GM23338 (cell line): ENCODE measurements around the gene ABCB11. TPM values are rescaled to one million over a fixed set of nuclear protein-coding genes. Genes with fewer than 3 reads are reported as not detected.

Source experiments
- ATAC-seq: fragments of 200-7000 bp; cut with Tn5 transposase; 3 replicates; pipeline ENCODE4 v1.9.1; 2020
- DNase-seq: peaks from one replicate; pipeline ENCODE4 v3.0.0-alpha.2; 2015; ENCODE audit warnings: low spot score
- H2AFZ ChIP-seq: fragments of 200-600 bp; sonication (generic); 2 replicates; pipeline ENCODE4 v1.8.0; 2016; ENCODE audit warnings: antibody characterized with exemption, mild to moderate bottlenecking, moderate library complexity
- H3F3A ChIP-seq: fragments of 200-600 bp; sonication (generic); replicated peaks from 2 replicates; pipeline ENCODE4 v1.8.0; 2017; ENCODE audit warnings: antibody characterized with exemption, mixed run types, low read depth
- H3K27ac ChIP-seq: fragments of 200-600 bp; sonication (generic); 2 replicates; pipeline ENCODE4 v1.6.1; 2016; ENCODE audit warnings: low read depth
- H3K27me3 ChIP-seq: fragments of 200-600 bp; sonication (generic); 2 replicates; pipeline ENCODE4 v1.8.0; 2016; ENCODE audit warnings: mild to moderate bottlenecking, mixed run types, moderate library complexity; ENCODE audit not compliant: insufficient read depth
- H3K36me3 ChIP-seq: fragments of 200-600 bp; sonication (generic); 2 replicates; pipeline ENCODE4 v1.8.0; 2016; ENCODE audit warnings: mild to moderate bottlenecking; ENCODE audit not compliant: insufficient read depth
- H3K4me1 ChIP-seq: fragments of 200-600 bp; sonication (generic); 2 replicates; pipeline ENCODE4 v1.8.0; 2016; ENCODE audit warnings: mild to moderate bottlenecking, moderate library complexity; ENCODE audit not compliant: insufficient read depth
- H3K4me2 ChIP-seq: fragments of 200-600 bp; sonication (generic); 2 replicates; pipeline ENCODE4 v1.7.1; 2017; ENCODE audit warnings: mixed run types
- H3K4me3 ChIP-seq: fragments of 200-600 bp; sonication (generic); 2 replicates; pipeline ENCODE4 v1.6.1; 2016; ENCODE audit warnings: mixed run types
- H3K79me2 ChIP-seq: fragments of 200-600 bp; sonication (generic); replicated peaks from 2 replicates; pipeline ENCODE4 v1.8.0; 2017; ENCODE audit warnings: mild to moderate bottlenecking; ENCODE audit not compliant: insufficient read depth
- H3K9me2 ChIP-seq: fragments of 200-600 bp; sonication (generic); 2 replicates; pipeline ENCODE4 v1.8.0; 2017; ENCODE audit not compliant: insufficient read depth
- H4K20me1 ChIP-seq: fragments of 200-600 bp; sonication (generic); replicated peaks from 2 replicates; pipeline ENCODE4 v1.8.0; 2017; ENCODE audit warnings: mild to moderate bottlenecking; ENCODE audit not compliant: insufficient read depth
- H3K27ac Mint-ChIP-seq: 2 replicates; pipeline ENCODE4 v1.8.0; 2020; ENCODE audit warnings: inconsistent platforms, mild to moderate bottlenecking, moderate library complexity, mixed read lengths
- H3K27me3 Mint-ChIP-seq: 3 replicates; pipeline ENCODE4 v1.8.0; 2022; ENCODE audit warnings: low read depth, mild to moderate bottlenecking, moderate library complexity, mixed read lengths, inconsistent platforms; ENCODE audit not compliant: insufficient read depth, poor library complexity
- H3K36me3 Mint-ChIP-seq: 3 replicates; pipeline ENCODE4 v1.8.0; 2021; ENCODE audit warnings: low read depth, mild to moderate bottlenecking, inconsistent platforms, moderate library complexity, mixed read lengths
- H3K4me1 Mint-ChIP-seq: 3 replicates; pipeline ENCODE4 v1.8.0; 2020; ENCODE audit warnings: mild to moderate bottlenecking, inconsistent platforms, mixed read lengths
- H3K4me3 Mint-ChIP-seq: 3 replicates; pipeline ENCODE4 v1.8.0; 2021; ENCODE audit warnings: moderate library complexity, mild to moderate bottlenecking, inconsistent platforms, mixed read lengths
- H3K9me3 Mint-ChIP-seq: 3 replicates; pipeline ENCODE4 v1.8.0; 2020; ENCODE audit warnings: moderate library complexity, mild to moderate bottlenecking, inconsistent platforms, mixed read lengths
- CREB1 ChIP-seq: fragments of 250-450 bp; sonication (Bioruptor Pico); IDR thresholded peaks from 2 replicates; pipeline ENCODE4 v1.5.0; 2020; ENCODE audit warnings: low read depth, mild to moderate bottlenecking, moderate library complexity
- CTCF ChIP-seq, 2 experiments: fragments of 200-600 bp in 1 of 2; sonication (generic) in 1 of 2; conservative IDR thresholded peaks; 2 replicates each; pipeline versions ENCODE4 v1.5.1 to v1.6.1; 2016 to 2017; ENCODE audit warnings: antibody characterized with exemption in 2 of 2, low read depth in 2 of 2, mild to moderate bottlenecking in 2 of 2, moderate library complexity in 1 of 2
- ETS1 ChIP-seq: IDR thresholded peaks from 2 replicates; pipeline ENCODE4 v1.6.1; 2016; ENCODE audit warnings: antibody characterized with exemption
- EZH2 ChIP-seq: fragments of 200-600 bp; sonication (generic); IDR thresholded peaks from one replicate; pipeline ENCODE4 v1.8.0; 2017; ENCODE audit warnings: antibody characterized with exemption, mild to moderate bottlenecking, low read depth; ENCODE audit not compliant: unreplicated experiment
- EZH2phosphoT487 ChIP-seq: fragments of 200-600 bp; sonication (generic); IDR thresholded peaks from one replicate; pipeline ENCODE4 v1.8.1; 2018; ENCODE audit warnings: antibody characterized with exemption; ENCODE audit not compliant: unreplicated experiment
- JUNB ChIP-seq: IDR thresholded peaks from one replicate; pipeline ENCODE4 v1.6.1; 2016; ENCODE audit warnings: antibody characterized with exemption; ENCODE audit not compliant: unreplicated experiment
- NANOG ChIP-seq: IDR thresholded peaks from 2 replicates; pipeline ENCODE4 v1.6.1; 2016; ENCODE audit warnings: antibody characterized with exemption, borderline replicate concordance
- POLR2AphosphoS5 ChIP-seq: IDR thresholded peaks from 2 replicates; pipeline ENCODE4 v1.6.1; 2016; ENCODE audit warnings: antibody characterized with exemption, low read depth
- STAT1 ChIP-seq: IDR thresholded peaks from one replicate; pipeline ENCODE4 v1.6.1; 2016; ENCODE audit warnings: antibody characterized with exemption; ENCODE audit not compliant: unreplicated experiment
- ZNF114 ChIP-seq: fragments of 250-450 bp; sonication (Bioruptor Pico); IDR thresholded peaks from 2 replicates; pipeline ENCODE4 v1.5.0; 2020; ENCODE audit warnings: mild to moderate bottlenecking, moderate library complexity
- ZNF331 ChIP-seq: fragments of 250-450 bp; sonication (Bioruptor Pico); IDR thresholded peaks from 2 replicates; pipeline ENCODE4 v1.5.0; 2020; ENCODE audit warnings: low read depth, mild to moderate bottlenecking, moderate library complexity
- polyA plus RNA-seq: library from polyadenylated mRNA; unstranded; fragments of >200 nt; fragmentation: Nextera tagmentation; extraction: Ambion mirVana; gene quantifications from 2 replicates; pipeline ENCODE4 v1.2.1, GENCODE V29; 2016
- total RNA-seq: library from RNA; depleted of rRNA; stranded (reverse); fragments of >200 nt; shearing (Covaris generic); gene quantifications from 2 replicates; pipeline ENCODE4 v1.2.3, GENCODE V29; 2014
- TF ChIP-seq, protein P1 (sequence below): fragments of 250-450 bp; sonication (Bioruptor Pico); IDR thresholded peaks from 2 replicates; pipeline ENCODE4 v1.5.0; 2020; ENCODE audit warnings: mild to moderate bottlenecking, moderate library complexity
- TF ChIP-seq, protein P2 (sequence below): IDR thresholded peaks from one replicate; pipeline ENCODE4 v1.6.1; 2018; ENCODE audit warnings: antibody characterized with exemption; ENCODE audit not compliant: unreplicated experiment

ABCB11 gene
- total and polyA plus RNA-seq, 2 experiments from 2014 or later: not detected

GRCh38 chr2:168954256-168954655, 76.9 kb downstream of the ABCB11 start:
- no peaks in the 10 kb centered on the region; the same call in 2 of the 3 replicates for H3K9me3 Mint-ChIP-seq
- no peaks in the 10 kb centered on the region for H3K4me1 ChIP-seq
- H3F3A ChIP-seq: no peaks in the 10 kb centered on the region
- H3K4me3 Mint-ChIP-seq: no peak overlapping the region
- H2AFZ ChIP-seq: no peak overlapping the region
- DNase-seq (no peak), ATAC-seq (no peak)
- no peaks in the 10 kb centered on the region for H3K79me2 ChIP-seq
- H3K36me3 ChIP-seq: no peaks in the 10 kb centered on the region
- H3K4me1 Mint-ChIP-seq: no peaks in the 10 kb centered on the region
- no peak overlapping the region for H3K4me3 ChIP-seq
- H3K9me2 ChIP-seq: no peaks in the 10 kb centered on the region
- H3K36me3 Mint-ChIP-seq: no peaks in the 10 kb centered on the region
- no peaks in the 10 kb centered on the region for H4K20me1 ChIP-seq
- TF ChIP-seq ZNF114 (CRISPR knock-in tag) (no peak), ZNF331 (CRISPR knock-in tag) (no peak), JUNB (no peak), EZH2phosphoT487 (no peak), CTCF (conservative IDR thresholded peaks at IDR 0.05; ENCODE audit: low read depth in 2 of 2) (no peak), STAT1 (no peak), ETS1 (no peak), CREB1 (CRISPR knock-in tag) (no peak), EZH2 (no peak), NANOG (no peak), POLR2AphosphoS5 (no peak)
- TF ChIP-seq, protein P1, sequence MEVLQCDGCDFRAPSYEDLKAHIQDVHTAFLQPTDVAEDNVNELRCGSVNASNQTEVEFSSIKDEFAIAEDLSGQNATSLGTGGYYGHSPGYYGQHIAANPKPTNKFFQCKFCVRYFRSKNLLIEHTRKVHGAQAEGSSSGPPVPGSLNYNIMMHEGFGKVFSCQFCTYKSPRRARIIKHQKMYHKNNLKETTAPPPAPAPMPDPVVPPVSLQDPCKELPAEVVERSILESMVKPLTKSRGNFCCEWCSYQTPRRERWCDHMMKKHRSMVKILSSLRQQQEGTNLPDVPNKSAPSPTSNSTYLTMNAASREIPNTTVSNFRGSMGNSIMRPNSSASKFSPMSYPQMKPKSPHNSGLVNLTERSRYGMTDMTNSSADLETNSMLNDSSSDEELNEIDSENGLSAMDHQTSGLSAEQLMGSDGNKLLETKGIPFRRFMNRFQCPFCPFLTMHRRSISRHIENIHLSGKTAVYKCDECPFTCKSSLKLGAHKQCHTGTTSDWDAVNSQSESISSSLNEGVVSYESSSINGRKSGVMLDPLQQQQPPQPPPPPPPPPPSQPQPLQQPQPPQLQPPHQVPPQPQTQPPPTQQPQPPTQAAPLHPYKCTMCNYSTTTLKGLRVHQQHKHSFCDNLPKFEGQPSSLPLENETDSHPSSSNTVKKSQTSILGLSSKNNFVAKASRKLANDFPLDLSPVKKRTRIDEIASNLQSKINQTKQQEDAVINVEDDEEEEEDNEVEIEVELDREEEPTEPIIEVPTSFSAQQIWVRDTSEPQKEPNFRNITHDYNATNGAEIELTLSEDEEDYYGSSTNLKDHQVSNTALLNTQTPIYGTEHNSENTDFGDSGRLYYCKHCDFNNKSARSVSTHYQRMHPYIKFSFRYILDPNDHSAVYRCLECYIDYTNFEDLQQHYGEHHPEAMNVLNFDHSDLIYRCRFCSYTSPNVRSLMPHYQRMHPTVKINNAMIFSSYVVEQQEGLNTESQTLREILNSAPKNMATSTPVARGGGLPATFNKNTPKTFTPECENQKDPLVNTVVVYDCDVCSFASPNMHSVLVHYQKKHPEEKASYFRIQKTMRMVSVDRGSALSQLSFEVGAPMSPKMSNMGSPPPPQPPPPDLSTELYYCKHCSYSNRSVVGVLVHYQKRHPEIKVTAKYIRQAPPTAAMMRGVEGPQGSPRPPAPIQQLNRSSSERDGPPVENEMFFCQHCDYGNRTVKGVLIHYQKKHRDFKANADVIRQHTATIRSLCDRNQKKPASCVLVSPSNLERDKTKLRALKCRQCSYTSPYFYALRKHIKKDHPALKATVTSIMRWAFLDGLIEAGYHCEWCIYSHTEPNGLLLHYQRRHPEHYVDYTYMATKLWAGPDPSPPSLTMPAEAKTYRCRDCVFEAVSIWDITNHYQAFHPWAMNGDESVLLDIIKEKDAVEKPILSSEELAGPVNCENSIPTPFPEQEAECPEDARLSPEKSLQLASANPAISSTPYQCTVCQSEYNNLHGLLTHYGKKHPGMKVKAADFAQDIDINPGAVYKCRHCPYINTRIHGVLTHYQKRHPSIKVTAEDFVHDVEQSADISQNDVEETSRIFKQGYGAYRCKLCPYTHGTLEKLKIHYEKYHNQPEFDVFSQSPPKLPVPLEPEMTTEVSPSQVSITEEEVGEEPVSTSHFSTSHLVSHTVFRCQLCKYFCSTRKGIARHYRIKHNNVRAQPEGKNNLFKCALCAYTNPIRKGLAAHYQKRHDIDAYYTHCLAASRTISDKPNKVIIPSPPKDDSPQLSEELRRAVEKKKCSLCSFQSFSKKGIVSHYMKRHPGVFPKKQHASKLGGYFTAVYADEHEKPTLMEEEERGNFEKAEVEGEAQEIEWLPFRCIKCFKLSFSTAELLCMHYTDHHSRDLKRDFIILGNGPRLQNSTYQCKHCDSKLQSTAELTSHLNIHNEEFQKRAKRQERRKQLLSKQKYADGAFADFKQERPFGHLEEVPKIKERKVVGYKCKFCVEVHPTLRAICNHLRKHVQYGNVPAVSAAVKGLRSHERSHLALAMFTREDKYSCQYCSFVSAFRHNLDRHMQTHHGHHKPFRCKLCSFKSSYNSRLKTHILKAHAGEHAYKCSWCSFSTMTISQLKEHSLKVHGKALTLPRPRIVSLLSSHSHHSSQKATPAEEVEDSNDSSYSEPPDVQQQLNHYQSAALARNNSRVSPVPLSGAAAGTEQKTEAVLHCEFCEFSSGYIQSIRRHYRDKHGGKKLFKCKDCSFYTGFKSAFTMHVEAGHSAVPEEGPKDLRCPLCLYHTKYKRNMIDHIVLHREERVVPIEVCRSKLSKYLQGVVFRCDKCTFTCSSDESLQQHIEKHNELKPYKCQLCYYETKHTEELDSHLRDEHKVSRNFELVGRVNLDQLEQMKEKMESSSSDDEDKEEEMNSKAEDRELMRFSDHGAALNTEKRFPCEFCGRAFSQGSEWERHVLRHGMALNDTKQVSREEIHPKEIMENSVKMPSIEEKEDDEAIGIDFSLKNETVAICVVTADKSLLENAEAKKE: no peak
- TF ChIP-seq, protein P2, sequence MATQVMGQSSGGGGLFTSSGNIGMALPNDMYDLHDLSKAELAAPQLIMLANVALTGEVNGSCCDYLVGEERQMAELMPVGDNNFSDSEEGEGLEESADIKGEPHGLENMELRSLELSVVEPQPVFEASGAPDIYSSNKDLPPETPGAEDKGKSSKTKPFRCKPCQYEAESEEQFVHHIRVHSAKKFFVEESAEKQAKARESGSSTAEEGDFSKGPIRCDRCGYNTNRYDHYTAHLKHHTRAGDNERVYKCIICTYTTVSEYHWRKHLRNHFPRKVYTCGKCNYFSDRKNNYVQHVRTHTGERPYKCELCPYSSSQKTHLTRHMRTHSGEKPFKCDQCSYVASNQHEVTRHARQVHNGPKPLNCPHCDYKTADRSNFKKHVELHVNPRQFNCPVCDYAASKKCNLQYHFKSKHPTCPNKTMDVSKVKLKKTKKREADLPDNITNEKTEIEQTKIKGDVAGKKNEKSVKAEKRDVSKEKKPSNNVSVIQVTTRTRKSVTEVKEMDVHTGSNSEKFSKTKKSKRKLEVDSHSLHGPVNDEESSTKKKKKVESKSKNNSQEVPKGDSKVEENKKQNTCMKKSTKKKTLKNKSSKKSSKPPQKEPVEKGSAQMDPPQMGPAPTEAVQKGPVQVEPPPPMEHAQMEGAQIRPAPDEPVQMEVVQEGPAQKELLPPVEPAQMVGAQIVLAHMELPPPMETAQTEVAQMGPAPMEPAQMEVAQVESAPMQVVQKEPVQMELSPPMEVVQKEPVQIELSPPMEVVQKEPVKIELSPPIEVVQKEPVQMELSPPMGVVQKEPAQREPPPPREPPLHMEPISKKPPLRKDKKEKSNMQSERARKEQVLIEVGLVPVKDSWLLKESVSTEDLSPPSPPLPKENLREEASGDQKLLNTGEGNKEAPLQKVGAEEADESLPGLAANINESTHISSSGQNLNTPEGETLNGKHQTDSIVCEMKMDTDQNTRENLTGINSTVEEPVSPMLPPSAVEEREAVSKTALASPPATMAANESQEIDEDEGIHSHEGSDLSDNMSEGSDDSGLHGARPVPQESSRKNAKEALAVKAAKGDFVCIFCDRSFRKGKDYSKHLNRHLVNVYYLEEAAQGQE: no peak
- no peaks in the 10 kb centered on the region for H3K27me3 ChIP-seq
- H3K27ac Mint-ChIP-seq: no peak overlapping the region
- H3K27ac ChIP-seq: no peak overlapping the region
- no peaks in the 10 kb centered on the region for H3K27me3 Mint-ChIP-seq
- H3K4me2 ChIP-seq: no peak overlapping the region
